HG03442 (cell line): ENCODE data around the gene SAG.
A peak's percentile ranks its signal among the peaks of the same experiment; 100 is the strongest.
"Not testable (repeated sequence)": the region's sequence is repeated elsewhere in the genome, so short reads cannot be mapped to it uniquely, and the experiment has no call there.

Experiments
- ATAC-seq: cut with Tn5 transposase; IDR thresholded peaks from one replicate; pipeline ENCODE4 v1.9.1; 2021; ENCODE audit warnings: mild to moderate bottlenecking, moderate library complexity; ENCODE audit not compliant: unreplicated experiment

Gene SAG

DNA sequence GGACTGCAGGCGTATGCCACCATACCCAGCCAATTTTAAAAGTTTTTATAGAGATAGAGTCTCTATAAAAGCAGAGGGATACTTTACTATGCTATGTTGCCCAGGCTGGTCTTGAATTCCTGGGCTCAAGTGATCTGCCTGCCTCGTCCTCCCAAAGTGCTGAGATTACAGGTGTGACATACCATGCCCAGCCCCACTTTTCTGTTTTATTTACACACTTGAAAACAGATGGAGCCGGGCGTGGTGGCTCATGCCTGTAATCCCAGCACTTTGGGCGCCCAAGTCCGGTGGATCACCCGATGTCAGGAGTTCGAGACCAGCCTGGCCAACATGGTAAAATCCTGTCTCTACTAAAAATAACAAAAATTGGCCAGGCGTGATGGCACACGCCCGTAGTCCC lies 67.2 kb downstream of the SAG start:
- ATAC-seq: not testable (repeated sequence)

DNA sequence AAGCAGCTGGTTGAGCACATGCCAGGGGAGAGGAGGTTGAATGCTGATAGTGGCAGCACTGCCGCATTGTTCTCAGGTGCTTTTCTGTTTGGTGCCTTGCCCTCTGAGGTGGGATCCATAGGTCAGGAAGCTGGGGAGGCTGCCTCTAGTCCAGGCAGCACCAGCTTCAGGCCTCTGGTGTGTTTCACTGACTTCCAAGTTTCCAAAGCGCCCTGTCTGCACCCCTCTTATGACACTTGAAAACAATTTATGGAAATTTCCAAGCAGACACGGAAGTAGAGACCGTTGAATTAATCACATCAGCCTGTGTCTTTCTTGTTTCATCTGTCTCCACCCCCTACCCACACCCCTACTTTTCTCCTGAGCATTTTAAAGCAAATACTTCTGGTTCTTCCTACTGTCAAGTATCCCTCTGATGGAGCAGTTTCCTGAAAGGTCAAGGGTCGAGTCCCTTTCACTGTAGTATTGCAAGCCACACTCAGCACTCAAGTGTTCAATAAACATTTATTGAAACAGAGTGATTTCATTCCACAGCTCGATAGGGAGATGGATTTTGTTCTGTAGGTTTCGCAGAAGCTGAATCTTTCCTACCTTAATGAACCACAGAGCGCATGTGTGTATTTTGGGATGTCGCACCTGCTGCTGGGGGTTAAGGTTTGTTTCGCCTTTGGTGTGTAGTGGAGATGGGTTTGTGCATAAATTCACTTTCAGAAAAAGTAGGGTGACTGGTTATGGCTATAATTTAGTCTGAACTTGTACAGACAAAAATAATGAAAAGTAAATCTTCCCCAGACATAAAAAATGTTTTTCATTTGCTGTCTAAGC lies 68.1 kb downstream of the SAG start:
- ATAC-seq: peak; percentile 37

DNA sequence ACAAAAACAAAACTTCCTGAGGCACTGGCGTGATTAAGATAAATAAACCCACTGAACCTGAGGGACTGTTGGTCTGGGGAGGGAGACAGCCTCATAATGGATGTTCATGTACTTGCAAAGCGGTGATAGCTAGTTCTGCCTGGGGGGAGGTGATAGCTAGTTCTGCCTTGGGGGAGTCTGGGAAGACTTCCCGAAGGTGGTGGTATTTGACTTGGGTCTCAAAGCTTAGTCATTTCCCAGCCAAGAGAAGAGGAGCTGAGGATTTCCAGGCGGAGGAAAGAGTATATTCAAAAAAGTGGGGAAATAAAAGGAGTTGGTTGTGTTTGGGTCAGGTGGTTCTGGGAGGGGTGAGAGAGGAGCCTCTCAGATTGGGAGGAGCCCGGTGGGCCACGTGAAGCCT lies 71.4 kb downstream of the SAG start:
- ATAC-seq: no peak

DNA sequence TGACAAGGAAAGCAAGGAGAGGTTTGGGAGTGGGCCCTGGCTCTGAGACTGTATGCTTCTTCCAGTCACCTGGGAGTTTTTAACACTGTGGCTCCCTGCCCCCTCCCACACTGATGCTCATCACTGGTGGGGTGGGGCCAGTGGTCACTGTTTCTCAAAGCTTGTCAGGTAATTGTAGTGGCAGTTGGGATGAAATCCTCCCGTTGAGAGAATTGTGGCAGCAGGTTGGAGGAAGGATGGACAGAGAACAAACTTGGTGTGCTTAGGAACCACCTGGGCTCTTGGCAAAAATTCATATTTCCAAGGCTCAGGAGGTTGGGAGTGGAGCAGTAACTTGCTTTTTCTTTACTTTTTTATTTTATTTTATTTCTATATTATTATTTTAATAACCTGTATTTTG lies 71.8 kb downstream of the SAG start:
- ATAC-seq: no peak

DNA sequence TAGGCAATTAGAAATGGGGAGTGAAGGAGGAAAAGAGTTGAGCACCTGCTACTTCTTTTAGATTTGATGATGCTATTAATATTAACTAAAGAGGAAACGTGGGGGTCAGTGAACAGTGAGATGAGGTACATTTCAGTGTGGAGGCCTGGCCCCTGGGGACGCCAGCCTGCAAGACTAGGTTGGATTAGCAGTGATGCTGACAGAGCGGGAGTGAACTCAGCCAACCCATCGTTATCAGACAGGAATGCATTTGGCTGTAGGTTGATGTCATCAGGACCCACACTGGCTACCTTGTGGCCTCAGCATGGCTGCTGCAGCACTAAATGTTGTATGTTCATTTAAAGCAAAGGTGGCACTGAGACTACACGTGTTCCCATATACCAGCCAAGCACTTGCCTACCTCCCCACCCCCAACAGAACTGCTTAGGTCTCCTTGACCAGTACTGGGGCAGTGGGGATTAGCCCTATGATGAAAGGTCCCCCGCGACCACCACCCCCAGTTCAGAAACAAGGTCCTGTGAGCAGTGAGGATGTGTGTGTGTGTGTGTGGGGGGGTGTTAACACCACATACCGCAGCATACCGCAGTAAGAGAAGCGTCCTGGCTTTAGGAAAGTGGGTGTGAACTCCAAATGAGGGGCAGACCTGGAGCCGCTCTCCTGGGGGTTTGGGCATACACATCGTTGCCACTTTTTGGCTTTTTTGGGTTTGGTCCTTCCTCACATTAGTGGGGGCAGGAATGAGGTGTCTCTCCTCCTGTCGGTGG lies 72.7 kb downstream of the SAG start:
- no peak for ATAC-seq

DNA sequence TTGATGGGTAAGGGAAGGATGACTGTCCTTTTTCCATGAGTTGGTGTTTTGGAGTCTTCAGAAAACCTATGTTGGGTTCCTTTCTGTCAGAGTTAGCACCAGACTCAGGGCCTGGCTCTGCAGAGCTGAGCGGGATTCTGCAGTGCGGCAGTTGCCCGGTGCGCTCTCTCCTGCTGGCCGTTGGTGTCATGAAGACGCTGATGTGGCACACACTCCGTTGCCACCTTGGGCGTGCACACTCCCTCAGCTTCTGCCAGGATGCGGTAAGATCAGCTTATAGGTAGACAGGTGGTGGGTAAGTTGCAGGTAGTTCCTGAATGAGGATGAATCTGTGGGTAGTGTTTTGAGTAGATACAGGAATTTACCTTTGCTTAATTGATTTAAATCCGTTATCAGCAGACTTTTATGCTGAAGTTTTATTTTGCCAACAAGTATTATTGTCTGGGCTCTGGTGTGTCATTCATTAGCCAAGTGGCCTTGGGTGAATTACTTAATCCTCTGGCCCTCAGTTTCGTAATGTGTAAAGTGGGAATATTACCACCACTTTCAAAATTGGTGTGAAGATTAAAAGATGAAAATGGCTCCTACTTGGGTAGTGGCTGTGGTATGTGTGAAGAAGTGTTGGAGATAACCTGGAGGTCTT lies 73.5 kb downstream of the SAG start:
- no peak for ATAC-seq

DNA sequence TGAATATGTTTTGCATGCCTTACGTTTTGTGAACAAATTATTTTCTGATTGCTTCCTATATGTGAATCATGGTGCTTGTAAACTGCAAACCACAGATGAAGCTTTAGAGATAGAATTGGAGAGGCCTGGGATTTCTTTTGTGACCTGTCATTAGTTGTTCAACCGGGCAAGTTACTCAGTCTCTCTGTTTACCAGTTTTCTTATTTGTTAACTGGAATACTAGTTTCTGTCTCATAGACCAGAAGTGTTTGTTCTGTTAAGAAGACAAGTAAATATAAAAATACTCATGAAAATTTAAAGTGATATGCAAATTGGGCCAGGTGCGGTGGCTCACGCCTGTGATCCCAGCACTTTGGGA lies 74.0 kb downstream of the SAG start:
- ATAC-seq: no peak

DNA sequence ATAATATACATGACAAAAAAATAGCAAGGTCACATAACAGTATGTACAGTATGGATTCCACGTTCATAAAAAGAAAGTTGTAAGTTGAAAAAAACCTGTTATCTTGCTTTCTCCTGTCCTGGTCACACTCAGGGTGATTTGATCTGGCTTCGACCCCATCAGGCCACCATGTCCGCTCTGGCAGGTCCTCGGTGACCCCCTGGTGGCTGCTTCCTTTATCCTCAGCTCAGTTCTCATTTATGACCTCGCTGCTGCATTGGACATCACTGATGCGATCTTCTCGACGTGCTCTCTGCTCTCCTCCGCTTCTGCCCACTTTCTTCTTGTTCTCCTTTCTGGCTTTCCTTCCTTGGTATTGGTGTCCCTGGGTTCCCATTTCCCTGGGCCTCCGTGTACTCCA lies 76.4 kb downstream of the SAG start:
- no peak for ATAC-seq

DNA sequence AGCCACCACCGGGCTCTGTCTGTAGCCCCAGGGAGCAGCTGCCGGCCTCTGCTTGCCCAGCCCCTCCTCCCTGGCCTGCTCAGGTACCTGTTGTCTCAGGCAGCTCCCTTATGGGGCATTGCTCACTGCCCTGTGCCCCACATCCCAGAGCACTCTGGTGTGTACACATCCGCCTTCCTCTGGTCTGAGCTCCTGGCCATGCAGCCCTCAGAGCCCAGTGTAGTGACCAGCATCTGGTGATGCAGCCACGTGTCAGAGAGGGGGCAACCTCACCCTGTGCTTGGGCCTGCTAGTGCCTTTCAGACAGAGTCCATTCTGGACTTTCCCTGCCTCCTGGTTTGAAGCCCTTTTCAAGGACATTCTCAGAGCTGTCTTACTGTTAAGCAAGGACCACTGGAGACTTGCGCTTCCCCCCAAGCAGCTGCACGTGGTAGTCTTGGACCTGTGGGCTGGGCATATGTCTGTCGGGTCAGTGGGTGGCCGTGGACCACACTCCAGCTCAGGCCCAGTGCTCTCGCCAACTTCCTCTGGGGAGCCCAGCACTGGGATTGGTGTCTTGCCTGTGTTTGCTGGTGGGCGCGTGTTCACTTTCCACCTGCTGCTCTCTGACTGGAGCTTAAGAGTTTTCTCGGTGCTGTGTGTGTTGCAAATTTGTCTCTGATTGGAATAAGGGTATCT lies 77.3 kb downstream of the SAG start:
- ATAC-seq: no peak

DNA sequence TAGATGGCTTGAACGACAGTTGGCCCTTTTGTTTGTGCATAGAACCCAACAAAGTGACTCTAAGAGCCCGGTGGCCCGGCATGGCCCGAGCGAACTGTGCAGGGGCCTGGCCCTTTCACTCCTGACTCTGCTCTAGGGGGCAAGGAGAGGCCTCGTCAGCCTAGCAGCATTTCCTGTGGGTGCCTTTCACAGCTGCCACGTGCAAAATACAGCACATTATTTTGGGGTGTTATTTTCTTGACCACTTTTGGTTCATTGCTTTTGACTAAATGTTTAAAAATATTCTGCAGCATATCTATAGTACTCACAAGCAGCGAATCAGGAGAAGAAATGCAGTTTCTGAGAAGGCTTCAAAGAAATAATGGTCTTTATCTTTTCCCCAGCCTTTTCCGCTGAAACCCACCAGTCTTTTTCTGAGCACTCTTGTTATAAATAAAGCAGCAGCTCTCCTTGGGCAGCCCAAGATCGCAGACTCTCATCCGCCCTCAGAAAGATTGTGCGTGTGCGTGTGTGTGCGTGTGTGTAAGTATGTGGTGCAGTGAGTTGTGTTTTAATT lies 78.0 kb downstream of the SAG start:
- ATAC-seq: peak; percentile 48

DNA sequence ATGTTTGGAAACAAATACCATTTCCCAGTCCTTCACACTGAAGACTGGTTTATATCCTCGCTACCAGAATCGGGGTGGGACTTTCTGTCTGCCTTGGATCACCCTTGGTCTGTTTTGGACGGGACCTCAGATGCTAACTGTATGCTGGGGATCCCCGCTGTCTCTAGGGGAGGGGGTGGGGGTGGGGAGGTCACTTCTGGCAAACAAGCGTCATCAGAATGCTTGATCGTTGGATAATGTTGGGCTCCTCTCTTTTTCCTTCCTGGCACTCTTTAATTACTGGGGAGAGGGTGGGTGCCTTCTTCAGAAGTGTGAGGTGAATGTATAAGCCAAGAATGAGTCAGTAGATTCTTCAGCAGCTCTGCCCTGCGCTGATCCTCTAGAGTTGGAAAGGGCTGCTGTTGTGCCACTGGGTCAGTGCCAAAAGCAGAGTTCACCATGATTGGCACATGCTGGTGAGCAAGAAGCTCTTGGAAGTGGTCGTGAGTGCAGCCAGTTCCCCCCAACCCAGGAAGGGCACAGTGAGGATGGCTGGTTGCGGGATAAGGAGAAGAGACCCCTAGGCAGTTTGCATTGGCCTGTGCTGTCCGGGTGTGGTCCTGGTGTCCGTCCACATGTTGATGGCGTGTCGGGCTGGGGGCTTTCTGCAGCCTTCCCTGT lies 78.9 kb downstream of the SAG start:
- no peak for ATAC-seq

DNA sequence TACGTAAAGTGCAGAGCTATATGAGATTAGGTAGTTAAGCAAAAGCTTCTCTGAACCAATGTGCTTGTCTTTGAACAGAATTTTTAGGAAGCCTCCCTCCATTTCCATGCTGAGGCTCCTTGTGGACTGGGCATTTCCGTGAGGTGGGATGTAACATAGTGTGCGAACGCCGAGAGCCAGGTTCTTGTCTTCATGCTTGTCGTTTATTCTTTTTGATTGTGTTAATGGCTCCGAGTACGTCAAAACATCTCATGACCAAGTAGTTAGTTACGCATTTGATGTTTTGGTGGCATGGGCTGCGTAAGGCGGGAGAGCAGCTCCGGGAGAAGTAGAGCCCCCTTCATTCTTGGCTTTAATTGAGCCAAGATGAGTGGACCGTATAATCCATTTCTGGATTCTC lies 79.6 kb downstream of the SAG start:
- ATAC-seq: no peak

DNA sequence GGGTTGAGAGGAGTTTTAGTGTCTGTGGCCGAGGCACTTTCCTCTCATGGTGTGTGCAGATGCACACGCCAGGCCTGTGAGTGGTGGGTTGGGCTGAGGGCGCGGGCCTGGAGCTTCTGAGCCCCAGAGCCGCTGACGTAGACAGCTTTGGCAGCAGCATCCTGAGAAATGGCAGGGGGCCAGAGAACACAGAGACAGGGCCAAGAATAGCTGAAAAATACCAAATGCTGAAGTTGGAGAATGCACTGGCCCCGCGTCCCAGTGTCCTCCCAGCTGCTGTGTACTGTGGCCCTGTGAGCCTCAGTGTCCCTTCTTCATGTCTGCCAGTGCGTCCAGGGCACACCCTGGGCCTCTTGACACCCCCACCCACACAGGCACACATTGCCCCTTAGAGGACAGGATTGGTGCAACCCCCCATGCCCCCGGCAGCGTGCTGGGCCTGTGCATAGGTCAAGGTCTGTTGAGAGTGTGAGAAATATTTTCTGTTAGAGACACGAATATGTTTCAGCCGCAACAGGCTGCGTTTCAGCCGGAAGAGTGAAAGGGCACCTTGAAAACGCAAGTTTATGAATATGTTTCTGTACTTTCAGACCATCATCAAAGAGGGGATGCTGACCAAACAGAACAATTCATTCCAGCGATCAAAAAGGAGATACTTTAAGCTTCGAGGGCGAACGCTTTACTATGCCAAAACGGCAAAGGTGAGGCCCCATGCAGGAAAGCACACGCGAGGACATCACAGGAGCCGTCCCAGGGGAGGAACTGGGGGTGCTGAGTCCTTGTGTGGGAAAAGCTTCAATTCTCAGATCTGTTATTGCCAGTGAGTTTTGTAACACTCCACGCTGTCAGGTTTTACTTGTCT lies 80.3 kb downstream of the SAG start:
- no peak for ATAC-seq

DNA sequence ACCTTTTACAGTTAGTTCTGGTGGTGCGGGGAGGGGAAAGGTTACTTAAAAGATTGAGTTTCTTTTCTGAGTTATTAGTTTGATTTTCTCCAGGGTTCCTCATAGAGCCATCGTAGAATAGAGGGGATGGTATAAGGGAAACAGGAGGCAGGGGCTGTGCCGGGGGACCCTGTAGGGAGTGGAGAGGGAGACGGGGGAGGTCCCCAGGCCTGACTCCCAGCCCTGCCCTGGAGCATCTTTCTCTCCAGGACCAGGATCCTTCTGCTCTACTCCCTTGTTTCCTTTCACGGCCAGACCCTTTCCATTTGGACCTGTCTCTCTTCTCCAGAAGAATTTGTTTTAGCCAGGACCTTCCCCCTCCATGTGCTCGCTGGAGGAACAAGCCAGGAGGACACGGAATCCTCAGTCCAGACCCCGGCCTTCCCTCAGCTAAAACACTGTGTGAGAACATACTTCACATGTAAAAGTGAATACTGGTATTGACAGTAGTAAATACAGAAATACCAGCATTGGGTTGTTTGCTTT lies 82.0 kb downstream of the SAG start:
- no peak for ATAC-seq

DNA sequence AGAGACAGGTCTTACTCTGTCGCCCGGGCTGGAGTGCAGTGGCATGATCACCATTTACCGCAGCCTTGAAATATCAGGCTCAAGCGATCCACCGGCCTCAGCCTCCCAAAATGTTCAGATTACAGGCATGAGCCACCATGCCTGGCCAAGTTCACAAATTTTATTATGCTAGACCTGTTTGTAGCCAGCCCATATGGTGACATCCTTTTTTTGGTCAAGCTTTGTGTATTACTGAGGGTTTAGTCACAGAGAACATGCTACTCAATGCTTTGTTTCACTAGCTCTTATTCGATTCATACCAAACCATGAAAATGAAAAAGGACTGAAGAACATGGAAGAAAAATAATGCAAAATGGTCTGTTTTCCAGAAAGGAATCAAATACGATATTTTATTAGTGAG lies 88.1 kb downstream of the SAG start:
- ATAC-seq: no peak
